OCI-LY7 (cell line): ENCODE results near the gene RAB20. TPM values are rescaled to one million over a fixed set of nuclear protein-coding genes. Genes with fewer than 3 reads are reported as not detected.

Source experiments
- BruUV-seq: library from RNA; stranded (reverse); fragments of 400-500 nt; replicated peaks from 2 replicates; lab custom pipeline; 2021; lab: Mats Ljungman, UMichigan
- CTCF ChIA-PET: fragments of 300-600 bp; sonication (Branson Sonifier 250); formaldehyde crosslinking; loops from one replicate; lab custom pipeline; 2022; ENCODE audit warnings: antibody characterized with exemption; ENCODE audit not compliant: unreplicated experiment; lab: Charles Lee
- POLR2A ChIA-PET: fragments of 300-600 bp; sonication (Branson Sonifier 250); formaldehyde crosslinking; loops from one replicate; lab custom pipeline; 2022; ENCODE audit warnings: antibody characterized with exemption; lab: Charles Lee
- DNase-seq: peaks from one replicate; pipeline ENCODE4 v3.0.0-alpha.2; 2015; ENCODE audit warnings: low spot score
- H2AFZ ChIP-seq: fragments of 200-600 bp; sonication (generic), shearing (Covaris generic); 2 replicates; pipeline ENCODE4 v1.6.1; 2014; ENCODE audit warnings: mild to moderate bottlenecking, antibody characterized with exemption, low read length, moderate library complexity
- H3K27ac ChIP-seq: fragments of 200-600 bp; sonication (generic); 2 replicates; pipeline ENCODE4 v1.5.1; 2014; ENCODE audit warnings: mixed run types, low read depth, mild to moderate bottlenecking, moderate library complexity, low read length, inconsistent platforms; ENCODE audit not compliant: poor library complexity, severe bottlenecking
- H3K36me3 ChIP-seq: fragments of 200-600 bp; sonication (generic); 2 replicates; pipeline ENCODE4 v1.6.1; 2014; ENCODE audit warnings: mild to moderate bottlenecking, antibody characterized with exemption, low read length, moderate library complexity, mixed read lengths; ENCODE audit not compliant: insufficient read depth
- H3K4me1 ChIP-seq: fragments of 200-600 bp; sonication (generic); 2 replicates; pipeline ENCODE4 v1.5.1; 2014; ENCODE audit warnings: mild to moderate bottlenecking, low read length; ENCODE audit not compliant: insufficient read depth, poor library complexity, severe bottlenecking
- H3K4me2 ChIP-seq: fragments of 200-600 bp; sonication (generic); 2 replicates; pipeline ENCODE4 v1.6.1; 2014; ENCODE audit warnings: mild to moderate bottlenecking, low read length
- H3K4me3 ChIP-seq: fragments of 200-600 bp; sonication (generic); 2 replicates; pipeline ENCODE4 v1.5.1; 2014; ENCODE audit warnings: mild to moderate bottlenecking, low read depth, low read length; ENCODE audit not compliant: poor library complexity, severe bottlenecking
- H3K79me2 ChIP-seq: fragments of 200-600 bp; sonication (generic); 2 replicates; pipeline ENCODE4 v1.6.1; 2016; ENCODE audit warnings: low read depth, mild to moderate bottlenecking, low read length, moderate library complexity, mixed read lengths; ENCODE audit not compliant: insufficient read depth
- H3K9me2 ChIP-seq: fragments of 200-600 bp; sonication (generic); 2 replicates; pipeline ENCODE4 v1.6.1; 2016; ENCODE audit warnings: mild to moderate bottlenecking, low read length, mixed read lengths; ENCODE audit not compliant: insufficient read depth
- H3K9me3 ChIP-seq: fragments of 200-600 bp; sonication (generic); 2 replicates; pipeline ENCODE4 v1.6.1; 2014; ENCODE audit warnings: mild to moderate bottlenecking, mixed run types, low read length, mixed read lengths
- H4K20me1 ChIP-seq: fragments of 200-600 bp; sonication (generic); 2 replicates; pipeline ENCODE4 v1.6.1; 2014; ENCODE audit warnings: mild to moderate bottlenecking, antibody characterized with exemption, low read length, moderate library complexity, mixed read lengths; ENCODE audit not compliant: insufficient read depth
- CTCF ChIP-seq: fragments of 200-600 bp; sonication (generic); conservative IDR thresholded peaks from 2 replicates; pipeline ENCODE4 v1.5.1; 2014; ENCODE audit warnings: mild to moderate bottlenecking, antibody characterized with exemption, low read length, moderate library complexity, mixed read lengths
- EZH2phosphoT487 ChIP-seq: fragments of 200-600 bp; sonication (generic); IDR thresholded peaks from 2 replicates; pipeline ENCODE4 v1.6.1; 2018; ENCODE audit warnings: low read depth, borderline replicate concordance, mild to moderate bottlenecking, mixed run types, antibody characterized with exemption, low read length, moderate library complexity, mixed read lengths
- intact Hi-C: fragments of 100-400 bp; cut with micrococcal nuclease; formaldehyde crosslinking; loops from one replicate; pipeline ENCODE4 v1.10.0; 2022; ENCODE audit not compliant: unreplicated experiment
- total RNA-seq, 2 experiments: library from RNA; depleted of rRNA in 1 of 2; stranded (reverse); fragments of >200 nt in 1 of 2; shearing (Covaris generic) in 1 of 2; gene quantifications; 2 replicates each; pipeline ENCODE4 v1.2.3, GENCODE V29; 2014 to 2022

The RAB20 gene
- total RNA-seq, 2 experiments from 2014 or later: not detected

GRCh38 chr13:110559429-110559943 lies 2.0 kb downstream of the RAB20 start:
- intact Hi-C loops: no loop called here
- no TSS peak for BruUV-seq
- Histone ChIP-seq H3K9me2 (no peaks in the 10 kb centered on the region), H3K27ac (no peak overlapping the region), H3K36me3 (no peaks in the 10 kb centered on the region), H3K9me3 (no peaks in the 10 kb centered on the region), H4K20me1 (no peaks in the 10 kb centered on the region), H3K4me2 (no peak overlapping the region), H3K79me2 (no peaks in the 10 kb centered on the region), H3K4me1 (no peaks in the 10 kb centered on the region), H3K4me3 (no peak overlapping the region), H2AFZ (no peak overlapping the region)
- POLR2A ChIA-PET: no interaction called here
- no peak for DNase-seq
- TF ChIP-seq EZH2phosphoT487 (no peak), CTCF (no peak)
- CTCF ChIA-PET: no interaction called here

- H3K9me3 ChIP-seq: no peaks in the 10 kb centered on the region
- no peak overlapping the region for H3K27ac ChIP-seq
- TF ChIP-seq CTCF (no peak), EZH2phosphoT487 (no peak)
- H3K36me3 ChIP-seq: no peaks in the 10 kb centered on the region
- no peak overlapping the region for H2AFZ ChIP-seq
- no peaks in the 10 kb centered on the region for H3K79me2 ChIP-seq
- no peak overlapping the region for H3K4me3 ChIP-seq
- ChIA-PET POLR2A (interaction anchor here (0.7 kb wide), 1 partner anchor 10 kb away, joined by 4 read pairs; no protein-coding TSS in a partner anchor), CTCF (no interaction called here)
- intact Hi-C loops: no loop called here
- no peaks in the 10 kb centered on the region for H3K9me2 ChIP-seq
- H3K4me1 ChIP-seq: no peaks in the 10 kb centered on the region
- no peak overlapping the region for H3K4me2 ChIP-seq
- BruUV-seq: no TSS peak
- DNase-seq: no peak
- no peaks in the 10 kb centered on the region for H4K20me1 ChIP-seq
These were observed 3.8 kb downstream of the RAB20 start for GRCh38 chr13:110557610-110558305.

GRCh38 chr13:110557082-110557481 lies 4.4 kb downstream of the RAB20 start:
- intact Hi-C loops: no loop called here
- no peak for DNase-seq
- Histone ChIP-seq H4K20me1 (no peaks in the 10 kb centered on the region), H3K4me2 (no peak overlapping the region), H3K36me3 (no peaks in the 10 kb centered on the region), H3K4me1 (no peaks in the 10 kb centered on the region), H3K9me2 (no peaks in the 10 kb centered on the region), H3K79me2 (no peaks in the 10 kb centered on the region), H2AFZ (no peak overlapping the region), H3K9me3 (no peaks in the 10 kb centered on the region), H3K27ac (no peak overlapping the region), H3K4me3 (no peak overlapping the region)
- no TSS peak for BruUV-seq
- POLR2A ChIA-PET: no interaction called here
- CTCF ChIA-PET: no interaction called here
- no peak for TF ChIP-seq CTCF
- no peak for TF ChIP-seq EZH2phosphoT487
